ENCODE measurements around the gene CMTM7.
A peak's percentile ranks its signal among the peaks of the same experiment; 100 is the strongest.

Gene CMTM7

DNA sequence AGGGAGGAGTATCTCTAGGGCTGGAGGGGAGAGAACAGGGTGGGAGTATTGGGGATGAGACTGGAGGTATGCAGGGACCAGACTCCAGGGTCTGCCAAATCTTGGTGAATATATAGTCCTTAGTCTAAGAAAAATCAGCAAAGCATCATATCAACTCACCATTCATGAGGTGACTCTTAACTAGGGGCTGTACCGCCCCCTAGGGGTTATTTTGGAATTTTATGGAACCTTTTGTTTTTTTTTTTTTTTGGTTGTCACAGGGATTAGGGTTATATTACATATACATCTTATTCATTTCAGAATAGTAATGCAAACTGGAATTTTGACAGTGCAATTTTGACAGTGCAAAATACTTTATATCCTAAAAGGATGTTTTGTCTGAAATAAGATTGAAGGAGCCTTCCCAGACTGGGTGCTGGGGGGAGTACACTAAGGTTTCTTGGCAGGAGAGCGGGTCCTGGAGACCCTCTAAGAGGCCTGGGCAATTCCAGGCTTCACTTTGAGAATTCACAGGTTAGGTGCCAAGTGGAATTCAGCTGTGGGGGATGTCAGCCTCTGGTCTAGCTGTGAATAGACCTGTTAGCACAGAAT, 7.5 kb downstream of the CMTM7 start:
- no peaks in the 10 kb centered on the region for H3K36me3 ChIP-seq (ENCODE audit: control insufficient read depth in 1 of 2, insufficient read depth in 2 of 2, low read length in 2 of 2)
- no peak overlapping the region for H4K12ac ChIP-seq (ENCODE audit: low read depth, low read length)
- no peak overlapping the region for H3K4me3 ChIP-seq (ENCODE audit: low read depth, low read length)
- H3K4me1 ChIP-seq (ENCODE audit: control insufficient read depth in 1 of 2, insufficient read depth in 2 of 2, low read length in 2 of 2): peaks cover 2 to 3% of the 10 kb centered on the region in 2 experiments
- DNase-seq: peak; percentile 30 to 86
- peaks cover 10% of the 10 kb centered on the region for H3K79me1 ChIP-seq (ENCODE audit: low read length)
- no peak overlapping the region for H2BK12ac ChIP-seq (ENCODE audit: low read length)
- H2AFZ ChIP-seq (ENCODE audit: insufficient read depth, low read length, poor library complexity): no peak overlapping the region
- H3K79me2 ChIP-seq (ENCODE audit: control insufficient read depth, insufficient read depth, low read length, poor library complexity): peaks cover 4% of the 10 kb centered on the region
- peak overlapping the region; percentile 18 for H3K9ac ChIP-seq (ENCODE audit: low read length)
- H2AK5ac ChIP-seq (ENCODE audit: low read length): no peak overlapping the region
- H3K14ac ChIP-seq (ENCODE audit: low read length): no peak overlapping the region
- no peak overlapping the region for H2BK120ac ChIP-seq (ENCODE audit: insufficient read depth, low read length, poor library complexity)
- no peaks in the 10 kb centered on the region for H3K9me3 ChIP-seq (ENCODE audit: insufficient read depth, low read depth, low read length)
- no peak overlapping the region for H2BK5ac ChIP-seq (ENCODE audit: low read depth, low read length, poor library complexity)
- H4K91ac ChIP-seq (ENCODE audit: low read depth, low read length): no peak overlapping the region
- H3K27ac ChIP-seq (ENCODE audit: low read depth, low read length): no peak overlapping the region
- H3K18ac ChIP-seq (ENCODE audit: low read length): no peak overlapping the region
- no peak overlapping the region for H3K4me2 ChIP-seq (ENCODE audit: low read length)
- no CpG with 5 or more reads among the region's 2 CpGs for WGBS (ENCODE audit: extremely low coverage, insufficient coverage, insufficient read length)
- H3K4ac ChIP-seq (ENCODE audit: low read depth, low read length): no peak overlapping the region
- H3K23ac ChIP-seq (ENCODE audit: low read length): no peak overlapping the region
- H4K8ac ChIP-seq (ENCODE audit: low read depth, low read length): no peak overlapping the region
- H3K27me3 ChIP-seq (ENCODE audit: insufficient read depth, low read length): no peaks in the 10 kb centered on the region

DNA sequence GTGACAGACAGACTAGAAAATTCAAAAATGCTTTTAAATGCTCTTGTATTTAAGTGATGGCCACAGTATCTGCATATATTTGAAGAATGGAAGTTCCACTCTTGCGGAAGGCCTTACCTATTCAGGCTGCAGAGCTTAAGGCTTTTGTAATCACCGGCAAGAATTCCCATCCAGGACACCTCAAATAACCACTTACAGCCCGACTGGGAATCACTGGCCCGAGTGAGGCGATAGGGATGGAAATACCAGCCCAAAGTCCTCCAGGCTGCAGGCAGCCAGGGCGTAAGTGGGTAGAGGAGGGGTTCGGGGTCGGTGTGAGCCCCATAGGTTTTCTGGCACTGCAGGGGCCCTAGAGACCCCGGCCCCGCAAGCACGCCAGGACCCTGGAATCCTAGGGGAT, 9.5 kb downstream of the CMTM7 start:
- Histone ChIP-seq H3K79me1 (ENCODE audit: low read length) (peaks cover 10% of the 10 kb centered on the region), H3K23ac (ENCODE audit: low read length) (no peak overlapping the region), H3K18ac (ENCODE audit: low read length) (peak overlapping the region; percentile 51), H3K9ac (ENCODE audit: low read length) (no peak overlapping the region), H3K79me2 (ENCODE audit: control insufficient read depth, insufficient read depth, low read length, poor library complexity) (peaks cover 4% of the 10 kb centered on the region), H2BK12ac (ENCODE audit: low read length) (no peak overlapping the region), H3K27ac (ENCODE audit: low read depth, low read length) (peak overlapping the region; percentile 87), H3K9me3 (ENCODE audit: insufficient read depth, low read depth, low read length) (no peaks in the 10 kb centered on the region), H3K4ac (ENCODE audit: low read depth, low read length) (peak overlapping the region; percentile 59), H3K36me3 (ENCODE audit: control insufficient read depth in 1 of 2, insufficient read depth in 2 of 2, low read length in 2 of 2) (no peaks in the 10 kb centered on the region), H3K27me3 (ENCODE audit: insufficient read depth, low read length) (no peaks in the 10 kb centered on the region), H3K4me1 (ENCODE audit: control insufficient read depth in 1 of 2, insufficient read depth in 2 of 2, low read length in 2 of 2) (peaks cover 2 to 3% of the 10 kb centered on the region in 2 experiments), H3K4me3 (ENCODE audit: low read depth, low read length) (no peak overlapping the region), H2AFZ (ENCODE audit: insufficient read depth, low read length, poor library complexity) (peak overlapping the region; percentile 42), H2BK120ac (ENCODE audit: insufficient read depth, low read length, poor library complexity) (no peak overlapping the region), H2AK5ac (ENCODE audit: low read length) (no peak overlapping the region), H3K4me2 (ENCODE audit: low read length) (peak overlapping the region; percentile 60), H3K14ac (ENCODE audit: low read length) (peak overlapping the region; percentile 47), H4K12ac (ENCODE audit: low read depth, low read length) (no peak overlapping the region), H4K8ac (ENCODE audit: low read depth, low read length) (peak overlapping the region; percentile 89), H4K91ac (ENCODE audit: low read depth, low read length) (peak overlapping the region; percentile 70), H2BK5ac (ENCODE audit: low read depth, low read length, poor library complexity) (no peak overlapping the region)
- no peak for DNase-seq
- WGBS (ENCODE audit: extremely low coverage, insufficient coverage, insufficient read length): no CpG with 5 or more reads among the region's 11 CpGs

DNA sequence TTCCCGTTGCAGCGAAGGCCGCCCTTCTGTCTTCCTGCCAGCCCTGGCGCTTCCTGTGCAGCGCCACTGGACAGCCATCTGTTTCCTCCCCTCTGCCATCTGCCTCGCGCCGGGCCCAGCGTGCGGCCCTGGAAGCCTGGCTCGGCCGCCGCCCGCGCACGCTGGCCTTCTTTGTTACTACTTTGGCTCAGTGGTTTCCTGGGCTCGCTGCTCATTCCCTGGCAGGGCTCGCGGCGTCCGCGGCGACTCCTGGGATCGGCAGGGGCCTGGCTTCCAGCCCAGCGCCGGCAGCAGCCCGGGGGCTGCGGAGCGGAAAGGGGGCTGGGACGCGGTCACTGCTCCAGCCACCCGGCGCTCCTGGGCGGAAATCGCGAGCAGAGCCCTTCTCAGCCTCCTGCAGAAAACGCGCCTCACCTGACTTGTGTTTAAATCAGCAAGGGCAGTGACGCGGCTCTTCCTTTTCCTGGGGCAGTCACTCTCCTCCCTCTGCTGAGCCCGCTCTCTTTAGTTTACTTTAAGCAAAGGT, 10.0 kb downstream of the CMTM7 start:
- H3K9ac ChIP-seq (ENCODE audit: low read length): no peak overlapping the region
- no CpG with 5 or more reads among the region's 41 CpGs for WGBS (ENCODE audit: extremely low coverage, insufficient coverage, insufficient read length)

DNA sequence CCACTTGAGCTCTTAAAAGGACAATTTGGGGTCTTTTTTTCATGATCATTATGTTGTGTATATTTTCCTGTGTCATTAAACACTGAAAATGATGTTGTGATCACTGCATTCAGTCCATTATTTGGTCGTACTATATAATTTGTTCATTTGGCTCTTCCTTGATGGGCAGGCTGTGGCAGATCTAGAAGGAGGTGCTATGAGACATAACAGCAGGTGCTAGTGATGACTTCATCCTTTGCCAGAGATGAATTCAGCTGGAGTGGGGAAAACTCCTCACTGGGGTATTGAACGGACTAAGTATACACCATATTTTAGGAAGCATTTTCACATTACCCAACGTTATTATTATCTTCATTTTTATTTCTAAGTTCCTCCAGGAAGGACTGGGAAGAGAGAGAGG, 12.0 kb downstream of the CMTM7 start:
- Histone ChIP-seq H3K36me3 (ENCODE audit: control insufficient read depth in 1 of 2, insufficient read depth in 2 of 2, low read length in 2 of 2) (no peaks in the 10 kb centered on the region), H4K91ac (ENCODE audit: low read depth, low read length) (no peak overlapping the region), H3K4me3 (ENCODE audit: low read depth, low read length) (no peak overlapping the region), H2BK12ac (ENCODE audit: low read length) (no peak overlapping the region), H4K12ac (ENCODE audit: low read depth, low read length) (no peak overlapping the region), H3K27ac (ENCODE audit: low read depth, low read length) (no peak overlapping the region), H3K14ac (ENCODE audit: low read length) (no peak overlapping the region), H2AFZ (ENCODE audit: insufficient read depth, low read length, poor library complexity) (no peak overlapping the region), H3K79me2 (ENCODE audit: control insufficient read depth, insufficient read depth, low read length, poor library complexity) (peaks cover 2% of the 10 kb centered on the region), H4K8ac (ENCODE audit: low read depth, low read length) (no peak overlapping the region), H3K23ac (ENCODE audit: low read length) (no peak overlapping the region), H3K27me3 (ENCODE audit: insufficient read depth, low read length) (no peaks in the 10 kb centered on the region), H2AK5ac (ENCODE audit: low read length) (no peak overlapping the region), H3K4me1 (ENCODE audit: control insufficient read depth in 1 of 2, insufficient read depth in 2 of 2, low read length in 2 of 2) (peaks cover 2 to 3% of the 10 kb centered on the region in 2 experiments), H3K4ac (ENCODE audit: low read depth, low read length) (no peak overlapping the region), H3K18ac (ENCODE audit: low read length) (no peak overlapping the region), H3K79me1 (ENCODE audit: low read length) (peaks cover 10% of the 10 kb centered on the region), H3K9me3 (ENCODE audit: insufficient read depth, low read depth, low read length) (no peaks in the 10 kb centered on the region), H2BK5ac (ENCODE audit: low read depth, low read length, poor library complexity) (no peak overlapping the region), H3K4me2 (ENCODE audit: low read length) (no peak overlapping the region), H2BK120ac (ENCODE audit: insufficient read depth, low read length, poor library complexity) (no peak overlapping the region), H3K9ac (ENCODE audit: low read length) (no peak overlapping the region)
- no CpG with 5 or more reads among the region's 3 CpGs for WGBS (ENCODE audit: extremely low coverage, insufficient coverage, insufficient read length)
- no peak for DNase-seq

More for the DNA sequence above, 10.0 kb downstream of the CMTM7 start:
- H3K14ac ChIP-seq (ENCODE audit: low read length): peak overlapping the region; percentile 59
- peak overlapping the region; percentile 70 for H4K91ac ChIP-seq (ENCODE audit: low read depth, low read length)
- H3K9me3 ChIP-seq (ENCODE audit: insufficient read depth, low read depth, low read length): no peaks in the 10 kb centered on the region
- peak overlapping the region; percentile 87 for H3K27ac ChIP-seq (ENCODE audit: low read depth, low read length)
- H3K4me3 ChIP-seq (ENCODE audit: low read depth, low read length): peak overlapping the region; percentile 50
- peak overlapping the region; percentile 76 for H2BK120ac ChIP-seq (ENCODE audit: insufficient read depth, low read length, poor library complexity)
- H4K8ac ChIP-seq (ENCODE audit: low read depth, low read length): peak overlapping the region; percentile 92
- H3K4me2 ChIP-seq (ENCODE audit: low read length): peak overlapping the region; percentile 60
- H4K12ac ChIP-seq (ENCODE audit: low read depth, low read length): peak overlapping the region; percentile 25
- no peaks in the 10 kb centered on the region for H3K36me3 ChIP-seq (ENCODE audit: control insufficient read depth in 1 of 2, insufficient read depth in 2 of 2, low read length in 2 of 2)
- H2BK5ac ChIP-seq (ENCODE audit: low read depth, low read length, poor library complexity): peak overlapping the region; percentile 17
- H3K4ac ChIP-seq (ENCODE audit: low read depth, low read length): no peak overlapping the region
- H2AFZ ChIP-seq (ENCODE audit: insufficient read depth, low read length, poor library complexity): peak overlapping the region; percentile 42
- H3K18ac ChIP-seq (ENCODE audit: low read length): peak overlapping the region; percentile 60
- H2BK12ac ChIP-seq (ENCODE audit: low read length): no peak overlapping the region
- H3K4me1 ChIP-seq (ENCODE audit: control insufficient read depth in 1 of 2, insufficient read depth in 2 of 2, low read length in 2 of 2): peaks cover 2 to 3% of the 10 kb centered on the region in 2 experiments
- peaks cover 3% of the 10 kb centered on the region for H3K79me2 ChIP-seq (ENCODE audit: control insufficient read depth, insufficient read depth, low read length, poor library complexity)
- H3K23ac ChIP-seq (ENCODE audit: low read length): no peak overlapping the region
- H3K27me3 ChIP-seq (ENCODE audit: insufficient read depth, low read length): no peaks in the 10 kb centered on the region
- no peak overlapping the region for H2AK5ac ChIP-seq (ENCODE audit: low read length)
- peaks cover 10% of the 10 kb centered on the region for H3K79me1 ChIP-seq (ENCODE audit: low read length)
- peak in 1 of 2 donors; percentile 51 for DNase-seq

All from trophoblast cell (in vitro differentiated cells and primary cell).